ENCODE data around the gene CHRNG.

Gene CHRNG, protein sequence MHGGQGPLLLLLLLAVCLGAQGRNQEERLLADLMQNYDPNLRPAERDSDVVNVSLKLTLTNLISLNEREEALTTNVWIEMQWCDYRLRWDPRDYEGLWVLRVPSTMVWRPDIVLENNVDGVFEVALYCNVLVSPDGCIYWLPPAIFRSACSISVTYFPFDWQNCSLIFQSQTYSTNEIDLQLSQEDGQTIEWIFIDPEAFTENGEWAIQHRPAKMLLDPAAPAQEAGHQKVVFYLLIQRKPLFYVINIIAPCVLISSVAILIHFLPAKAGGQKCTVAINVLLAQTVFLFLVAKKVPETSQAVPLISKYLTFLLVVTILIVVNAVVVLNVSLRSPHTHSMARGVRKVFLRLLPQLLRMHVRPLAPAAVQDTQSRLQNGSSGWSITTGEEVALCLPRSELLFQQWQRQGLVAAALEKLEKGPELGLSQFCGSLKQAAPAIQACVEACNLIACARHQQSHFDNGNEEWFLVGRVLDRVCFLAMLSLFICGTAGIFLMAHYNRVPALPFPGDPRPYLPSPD

DNA sequence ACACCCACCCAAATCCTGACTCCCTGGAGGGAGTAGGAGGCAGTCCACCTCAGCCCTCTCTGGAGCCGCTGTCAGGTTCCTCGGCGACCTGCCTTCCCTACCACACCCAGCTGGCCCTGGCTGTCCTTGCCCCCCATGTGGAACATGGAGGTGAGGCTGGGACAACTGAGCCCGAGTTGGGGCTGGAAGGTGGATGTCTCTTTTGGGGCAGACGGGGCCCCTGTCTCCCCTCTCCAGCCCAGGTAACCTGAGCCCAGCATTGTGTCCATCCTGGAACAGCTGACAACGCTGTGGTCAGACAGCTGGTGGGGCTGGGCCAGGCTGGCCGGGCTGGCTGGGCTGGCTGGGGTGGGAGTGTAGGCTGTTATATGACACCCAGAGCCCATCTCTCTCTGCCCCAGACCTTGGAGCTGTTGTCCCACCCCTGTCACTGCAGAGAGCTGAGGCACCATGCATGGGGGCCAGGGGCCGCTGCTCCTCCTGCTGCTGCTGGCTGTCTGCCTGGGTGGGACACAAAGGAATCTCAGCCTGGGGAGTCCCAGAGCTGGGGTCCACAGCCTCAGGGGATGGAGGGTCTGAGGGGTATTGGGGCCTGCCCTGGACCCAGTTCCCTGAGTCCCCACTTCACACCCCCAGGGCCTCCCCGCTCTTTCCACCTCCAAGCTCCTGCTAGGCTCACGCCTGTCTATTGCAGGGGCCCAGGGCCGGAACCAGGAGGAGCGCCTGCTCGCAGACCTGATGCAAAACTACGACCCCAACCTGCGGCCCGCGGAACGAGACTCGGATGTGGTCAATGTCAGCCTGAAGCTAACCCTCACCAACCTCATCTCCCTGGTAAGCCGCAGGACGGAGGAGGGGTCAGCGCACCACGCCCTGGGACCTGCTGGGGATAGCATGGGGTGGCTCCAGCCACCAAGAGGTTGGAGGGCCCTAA, at the start of gene CHRNG:
TSS of gene CHRNG (plus strand) at position 395 of the 934 bp plus-strand sequence. CDS start at position 451, 56 bp downstream.
- TF ChIP-seq CTCF (conservative IDR thresholded peaks at IDR 0.05) = no peak
- no peak within 1 kb of the TSS for H3K27ac ChIP-seq

DNA sequence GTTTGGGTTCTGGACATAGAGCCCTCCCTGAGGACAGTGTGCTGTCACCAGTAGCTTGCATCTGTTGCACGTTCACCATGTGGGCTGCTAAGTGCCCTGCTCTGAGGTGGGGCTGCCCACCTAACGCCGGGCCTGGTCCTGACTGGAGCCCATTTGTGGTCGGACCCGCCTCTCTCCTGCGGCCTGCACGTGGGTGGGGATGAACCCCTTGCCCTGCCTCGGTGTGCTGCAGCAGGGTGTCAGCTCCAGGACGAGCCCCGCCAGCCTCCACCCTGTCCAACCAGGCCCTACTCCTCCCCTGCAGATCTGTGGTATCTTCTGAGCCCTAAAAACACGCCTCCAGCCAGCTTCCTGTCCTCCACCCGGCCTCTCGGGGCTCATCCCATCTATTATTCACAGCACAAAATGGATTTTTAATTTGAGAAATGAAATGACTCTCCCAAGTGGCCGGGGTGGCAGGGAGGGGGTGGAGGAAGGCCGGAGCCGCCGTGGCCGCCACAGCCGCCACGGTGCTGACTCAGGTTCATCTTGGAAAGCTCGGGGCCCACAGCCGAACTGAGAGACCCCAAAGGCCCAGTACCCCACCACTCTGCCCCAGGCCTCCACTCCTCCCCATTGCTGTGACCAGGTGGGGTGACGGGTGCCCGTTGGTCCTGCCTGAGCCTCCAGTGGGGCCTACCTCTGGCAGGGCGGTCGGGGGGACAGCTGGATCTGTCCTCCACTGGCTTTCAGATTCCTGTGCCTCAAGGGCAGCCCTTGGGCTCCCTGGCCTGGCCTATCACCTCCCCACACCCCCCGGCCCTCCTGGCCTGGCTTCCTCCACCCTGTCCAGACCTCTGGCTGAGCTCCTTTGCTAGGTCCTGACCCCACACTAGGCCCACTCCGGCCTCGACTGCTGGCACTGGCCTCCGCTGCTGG, 49.0 kb upstream of the CHRNG start:
- H3K27ac ChIP-seq = no peak overlapping the region
- TF ChIP-seq CTCF (conservative IDR thresholded peaks at IDR 0.05) = no peak

- no peak for TF ChIP-seq CTCF (conservative IDR thresholded peaks at IDR 0.05)
- no peak overlapping the region for H3K27ac ChIP-seq
Observed at GRCh38 chr2:232491139-232491780, 48.2 kb upstream of the CHRNG start.

- TF ChIP-seq CTCF (conservative IDR thresholded peaks at IDR 0.05) = no peak
- H3K27ac ChIP-seq = no peak overlapping the region
Observed at GRCh38 chr2:232492236-232492848, 47.1 kb upstream of the CHRNG start.

DNA sequence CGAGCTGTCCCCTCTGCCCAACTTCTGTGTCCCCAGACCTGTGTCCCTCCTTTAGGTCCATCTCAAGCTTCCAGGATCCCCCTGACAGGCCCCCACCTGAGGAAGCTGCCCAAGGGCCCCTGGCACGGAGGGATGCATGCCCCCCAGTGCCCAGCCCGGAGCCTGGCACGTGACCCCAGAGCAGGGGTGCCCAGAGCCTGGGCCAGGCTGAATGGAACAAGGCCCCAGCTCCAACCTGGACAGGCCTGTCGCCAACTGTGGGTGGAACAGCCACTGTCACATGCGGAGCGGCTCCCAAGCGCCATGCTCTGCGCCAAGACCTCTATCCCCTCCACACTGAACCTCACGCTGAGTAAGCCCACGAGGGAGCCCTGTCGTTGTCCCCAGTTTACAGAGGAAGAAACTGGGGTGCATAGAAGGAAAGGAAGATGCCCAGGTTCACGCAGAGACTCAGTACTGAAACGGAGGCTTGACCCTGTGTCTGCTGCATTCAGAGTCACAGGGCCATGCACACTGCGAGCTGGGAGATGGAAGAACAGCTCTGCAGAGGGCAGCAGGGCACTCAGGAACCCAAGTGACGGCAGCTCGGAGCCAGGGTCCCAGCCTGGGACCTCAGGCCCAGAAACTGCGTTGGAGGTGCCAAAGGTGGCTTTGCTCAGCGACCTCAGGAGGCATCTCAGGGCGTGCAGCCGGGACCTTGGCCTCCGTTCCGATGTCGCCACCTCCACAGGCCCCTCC, 46.4 kb upstream of the CHRNG start:
- no peak for TF ChIP-seq CTCF (conservative IDR thresholded peaks at IDR 0.05)
- H3K27ac ChIP-seq = no peak overlapping the region
